Measurements from ENCODE around the gene MIPOL1. TPM values are rescaled to one million over a fixed set of nuclear protein-coding genes. Genes with fewer than 3 reads are reported as not detected.

Gene MIPOL1
- total RNA-seq, 2 experiments from 2014 or later = not detected

DNA sequence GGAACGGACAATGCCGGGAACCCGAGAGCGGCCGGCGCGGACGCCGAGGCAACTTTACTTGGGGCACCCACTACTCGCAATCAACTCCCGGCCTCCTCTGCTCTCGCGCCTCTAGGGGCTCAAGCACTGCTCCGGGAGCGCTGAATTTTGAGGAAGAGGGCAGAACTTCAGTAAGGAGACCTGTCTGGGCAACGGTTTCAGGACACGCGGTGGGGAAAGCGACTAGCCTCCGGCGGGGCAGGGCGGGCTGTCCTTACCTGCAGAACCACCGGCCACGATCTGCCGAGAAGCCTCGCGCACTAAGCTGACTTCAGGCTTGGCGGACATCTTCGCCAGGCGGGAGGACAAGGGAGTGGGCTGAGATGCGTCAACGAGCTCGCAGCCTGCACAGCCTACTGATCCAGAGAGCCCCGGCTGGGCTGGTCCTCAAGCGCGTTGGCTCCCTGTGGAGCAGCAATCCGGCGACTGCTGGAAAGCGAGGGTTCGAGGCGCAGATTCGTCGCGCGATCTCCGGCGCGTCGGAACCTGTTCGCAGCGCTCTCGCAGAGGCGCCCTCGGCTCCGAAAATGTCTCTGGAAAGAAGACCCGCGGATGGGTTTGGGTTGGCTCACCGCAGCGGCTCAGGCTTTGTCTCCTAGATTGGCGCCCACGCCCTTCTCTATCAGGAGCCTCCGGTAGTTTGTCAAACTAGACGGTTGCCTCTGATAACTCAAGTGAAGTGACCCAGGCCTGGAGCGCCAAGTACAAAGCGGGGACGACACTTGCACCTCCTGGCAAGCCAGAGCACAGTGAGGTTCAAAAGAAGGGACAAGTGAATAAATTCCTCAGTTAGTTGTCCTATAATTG, 25.5 kb upstream of the MIPOL1 start, which contains the start of gene SLC25A21:
Gene SLC25A21 (minus strand): TSS at position 583 of the 846 bp plus-strand sequence.
- no peaks in the 10 kb centered on the region for H3K79me2 ChIP-seq (ENCODE audit: insufficient read depth, low read depth, low read length)
- no peak within 1 kb of the TSS for H3K27ac ChIP-seq (ENCODE audit: low read depth, low read length, poor library complexity, severe bottlenecking)
- no TSS peak for BruUV-seq (replicated peaks)
- no peaks in the 10 kb centered on the region for H3K4me1 ChIP-seq (ENCODE audit: insufficient read depth, low read length, poor library complexity, severe bottlenecking)
- no peak within 1 kb of the TSS for H3K4me3 ChIP-seq (ENCODE audit: low read depth, low read length, poor library complexity, severe bottlenecking)
- no peak within 1 kb of the TSS for H3K4me2 ChIP-seq (ENCODE audit: low read length)
- H3K36me3 ChIP-seq (ENCODE audit: insufficient read depth, low read length) = no peaks in the 10 kb centered on the region
- no peak within 1 kb of the TSS for H2AFZ ChIP-seq (ENCODE audit: low read length)
- H3K9me2 ChIP-seq (ENCODE audit: insufficient read depth, low read length) = no peaks in the 10 kb centered on the region
- no peaks in the 10 kb centered on the region for H3K9me3 ChIP-seq (ENCODE audit: low read length)
- DNase-seq (ENCODE audit: low spot score) = no peak
- TF ChIP-seq, protein P1, sequence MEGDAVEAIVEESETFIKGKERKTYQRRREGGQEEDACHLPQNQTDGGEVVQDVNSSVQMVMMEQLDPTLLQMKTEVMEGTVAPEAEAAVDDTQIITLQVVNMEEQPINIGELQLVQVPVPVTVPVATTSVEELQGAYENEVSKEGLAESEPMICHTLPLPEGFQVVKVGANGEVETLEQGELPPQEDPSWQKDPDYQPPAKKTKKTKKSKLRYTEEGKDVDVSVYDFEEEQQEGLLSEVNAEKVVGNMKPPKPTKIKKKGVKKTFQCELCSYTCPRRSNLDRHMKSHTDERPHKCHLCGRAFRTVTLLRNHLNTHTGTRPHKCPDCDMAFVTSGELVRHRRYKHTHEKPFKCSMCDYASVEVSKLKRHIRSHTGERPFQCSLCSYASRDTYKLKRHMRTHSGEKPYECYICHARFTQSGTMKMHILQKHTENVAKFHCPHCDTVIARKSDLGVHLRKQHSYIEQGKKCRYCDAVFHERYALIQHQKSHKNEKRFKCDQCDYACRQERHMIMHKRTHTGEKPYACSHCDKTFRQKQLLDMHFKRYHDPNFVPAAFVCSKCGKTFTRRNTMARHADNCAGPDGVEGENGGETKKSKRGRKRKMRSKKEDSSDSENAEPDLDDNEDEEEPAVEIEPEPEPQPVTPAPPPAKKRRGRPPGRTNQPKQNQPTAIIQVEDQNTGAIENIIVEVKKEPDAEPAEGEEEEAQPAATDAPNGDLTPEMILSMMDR (conservative IDR thresholded peaks at IDR 0.05; ENCODE audit: low read length) = no peak
- POLR2A ChIA-PET = no interaction called here
- CTCF ChIA-PET (ENCODE audit: unreplicated experiment) = no interaction called here
- no peaks in the 10 kb centered on the region for H4K20me1 ChIP-seq (ENCODE audit: insufficient read depth, low read length)
- intact Hi-C loops (cut with micrococcal nuclease; ENCODE audit: unreplicated experiment) = no loop called here

DNA sequence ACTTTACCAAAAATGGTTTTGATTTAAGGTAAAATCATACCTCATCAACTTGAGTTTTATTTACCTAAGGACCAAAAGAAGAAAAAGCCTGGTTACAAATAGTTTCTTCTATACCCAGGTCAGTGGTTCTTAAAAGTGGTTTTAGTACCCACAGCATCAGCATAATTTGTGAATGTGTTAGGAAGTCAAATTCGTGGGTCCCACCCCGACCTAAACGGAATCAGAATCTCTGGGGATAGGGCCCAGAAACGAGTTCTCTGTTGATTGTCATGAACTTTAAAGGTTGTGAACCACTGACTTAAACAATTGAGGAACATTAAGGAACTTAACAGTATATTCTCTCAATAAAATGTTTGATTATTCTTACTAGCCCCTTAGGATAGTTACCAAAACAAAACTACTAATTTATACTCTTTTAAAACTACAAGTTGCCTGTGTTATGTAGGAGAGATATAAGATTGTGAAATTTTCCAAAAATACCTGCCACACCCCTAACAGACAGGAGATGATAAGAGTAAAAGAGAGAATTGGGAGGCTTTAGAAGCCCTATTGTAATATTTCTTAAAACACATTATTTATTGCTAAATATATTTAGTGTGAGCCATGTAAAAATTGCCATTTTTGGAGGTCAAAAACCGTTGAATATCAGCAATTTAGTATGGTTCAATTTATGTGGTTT, 24.7 kb upstream of the MIPOL1 start:
- H3K79me2 ChIP-seq (ENCODE audit: insufficient read depth, low read depth, low read length) = no peaks in the 10 kb centered on the region
- H3K4me3 ChIP-seq (ENCODE audit: low read depth, low read length, poor library complexity, severe bottlenecking) = no peak overlapping the region
- H4K20me1 ChIP-seq (ENCODE audit: insufficient read depth, low read length) = no peaks in the 10 kb centered on the region
- ChIA-PET POLR2A (no interaction called here), CTCF (ENCODE audit: unreplicated experiment) (no interaction called here)
- H3K27ac ChIP-seq (ENCODE audit: low read depth, low read length, poor library complexity, severe bottlenecking) = no peak overlapping the region
- H3K36me3 ChIP-seq (ENCODE audit: insufficient read depth, low read length) = no peaks in the 10 kb centered on the region
- no peak overlapping the region for H3K4me2 ChIP-seq (ENCODE audit: low read length)
- intact Hi-C loops (cut with micrococcal nuclease; ENCODE audit: unreplicated experiment) = no loop called here
- no TSS peak for BruUV-seq (replicated peaks)
- no peak for TF ChIP-seq EZH2phosphoT487 (IDR thresholded peaks at IDR 0.05; ENCODE audit: borderline replicate concordance, low read depth, low read length)
- TF ChIP-seq, protein P1 (conservative IDR thresholded peaks at IDR 0.05; ENCODE audit: low read length) = no peak
- DNase-seq (ENCODE audit: low spot score) = no peak
- H3K9me2 ChIP-seq (ENCODE audit: insufficient read depth, low read length) = no peaks in the 10 kb centered on the region
- no peak overlapping the region for H2AFZ ChIP-seq (ENCODE audit: low read length)
- H3K4me1 ChIP-seq (ENCODE audit: insufficient read depth, low read length, poor library complexity, severe bottlenecking) = no peaks in the 10 kb centered on the region
- no peaks in the 10 kb centered on the region for H3K9me3 ChIP-seq (ENCODE audit: low read length)
